ENCODE measurements around the gene USP36.
"Not testable (repeated sequence)": the region's sequence is repeated elsewhere in the genome, so short reads cannot be mapped to it uniquely, and the experiment has no call there.

The USP36 gene

GRCh38 chr17:78766225-78766624 lies 74.4 kb downstream of the USP36 start:
- DNase-seq (ENCODE audit: low spot score), result no peak

DNA sequence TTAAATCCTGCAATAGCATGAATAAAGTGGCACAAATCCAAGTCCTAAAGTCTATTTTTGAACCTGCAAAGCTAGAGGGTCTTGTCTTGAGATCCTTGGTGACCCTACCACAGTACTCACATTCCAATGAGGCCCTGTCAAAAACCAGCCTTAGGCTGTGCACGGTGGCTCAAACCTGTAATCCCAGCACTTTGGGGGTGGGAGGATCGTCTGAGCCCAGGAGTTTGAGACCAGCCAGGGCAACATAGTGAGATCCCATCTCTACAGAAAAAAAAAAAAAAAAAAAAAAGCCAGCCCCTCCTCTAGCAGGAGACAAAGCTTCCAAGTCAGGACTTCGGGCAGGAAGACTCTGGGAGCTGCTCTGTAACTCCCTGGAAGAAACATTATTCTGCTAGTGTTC lies 74.8 kb downstream of the USP36 start:
- DNase-seq (ENCODE audit: low spot score), result no peak

DNA sequence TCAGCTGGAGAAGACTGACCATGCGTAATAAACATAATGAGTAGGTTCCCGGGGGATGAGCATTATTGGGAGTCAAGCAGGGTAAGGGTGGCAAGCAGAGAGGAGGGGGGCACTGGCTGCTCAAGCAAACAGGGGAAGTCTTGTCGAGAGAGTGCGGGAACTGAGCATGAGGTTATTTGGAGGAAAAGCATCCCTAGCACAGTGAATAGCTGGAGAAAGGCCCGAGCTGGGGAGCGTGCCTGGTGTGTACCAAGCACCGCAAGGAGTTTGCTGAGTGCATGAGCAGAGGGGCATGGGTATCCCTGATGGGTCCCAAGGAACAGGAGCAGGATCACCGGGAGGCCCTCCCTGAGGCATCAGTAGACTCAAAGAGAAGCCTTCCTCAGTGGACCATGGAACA lies 75.7 kb downstream of the USP36 start:
- DNase-seq (ENCODE audit: low spot score), result no peak

GRCh38 chr17:78763561-78763960 lies 77.1 kb downstream of the USP36 start:
- DNase-seq (ENCODE audit: low spot score), result no peak

DNA sequence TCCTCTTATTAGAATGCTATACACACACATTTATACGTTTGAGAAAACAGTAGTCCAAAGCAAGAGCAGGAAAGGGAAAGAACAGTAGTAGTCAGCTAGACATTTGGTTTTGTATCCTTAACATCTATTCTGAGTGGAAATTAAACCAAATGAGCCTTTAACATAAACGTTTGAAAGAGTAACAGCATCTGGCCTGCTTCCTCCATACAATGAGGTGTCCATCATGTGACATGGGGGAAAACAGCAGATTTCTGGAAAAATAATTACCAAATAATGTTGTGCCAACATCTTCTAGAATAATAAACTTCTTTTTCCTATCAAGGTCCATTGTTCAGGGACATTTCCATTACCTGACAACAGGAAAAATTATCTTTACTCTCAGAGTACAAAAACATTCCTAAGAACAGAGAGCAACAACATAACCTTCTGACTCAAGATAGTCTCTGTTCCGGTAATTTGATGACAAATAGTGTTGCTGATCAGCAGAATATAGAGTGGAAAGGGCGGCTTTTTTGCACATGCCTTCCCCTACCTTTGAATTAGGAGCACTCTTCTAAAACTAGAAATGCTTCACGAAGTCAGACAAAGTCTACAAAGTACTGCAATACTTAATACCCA lies 78.7 kb downstream of the USP36 start:
- DNase-seq (ENCODE audit: low spot score), result no peak

DNA sequence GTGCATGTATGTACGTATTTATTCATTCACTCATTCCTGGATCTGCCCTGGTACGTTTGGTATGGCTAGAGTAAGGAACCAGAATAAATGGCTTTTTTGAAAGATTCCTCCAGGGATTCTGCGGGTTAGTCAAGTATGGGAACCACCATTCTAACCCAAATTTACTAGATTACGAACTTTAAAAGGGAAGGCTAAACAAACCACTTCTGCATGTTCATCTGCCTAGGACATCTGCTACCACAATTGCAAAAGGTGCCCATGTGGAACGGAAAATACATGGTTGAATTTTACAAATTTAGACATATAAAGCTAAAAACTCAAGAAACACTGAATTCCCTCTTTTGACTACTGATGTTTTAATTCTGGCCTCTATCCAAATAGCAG lies 80.7 kb downstream of the USP36 start:
- no peak for DNase-seq (ENCODE audit: low spot score)

DNA sequence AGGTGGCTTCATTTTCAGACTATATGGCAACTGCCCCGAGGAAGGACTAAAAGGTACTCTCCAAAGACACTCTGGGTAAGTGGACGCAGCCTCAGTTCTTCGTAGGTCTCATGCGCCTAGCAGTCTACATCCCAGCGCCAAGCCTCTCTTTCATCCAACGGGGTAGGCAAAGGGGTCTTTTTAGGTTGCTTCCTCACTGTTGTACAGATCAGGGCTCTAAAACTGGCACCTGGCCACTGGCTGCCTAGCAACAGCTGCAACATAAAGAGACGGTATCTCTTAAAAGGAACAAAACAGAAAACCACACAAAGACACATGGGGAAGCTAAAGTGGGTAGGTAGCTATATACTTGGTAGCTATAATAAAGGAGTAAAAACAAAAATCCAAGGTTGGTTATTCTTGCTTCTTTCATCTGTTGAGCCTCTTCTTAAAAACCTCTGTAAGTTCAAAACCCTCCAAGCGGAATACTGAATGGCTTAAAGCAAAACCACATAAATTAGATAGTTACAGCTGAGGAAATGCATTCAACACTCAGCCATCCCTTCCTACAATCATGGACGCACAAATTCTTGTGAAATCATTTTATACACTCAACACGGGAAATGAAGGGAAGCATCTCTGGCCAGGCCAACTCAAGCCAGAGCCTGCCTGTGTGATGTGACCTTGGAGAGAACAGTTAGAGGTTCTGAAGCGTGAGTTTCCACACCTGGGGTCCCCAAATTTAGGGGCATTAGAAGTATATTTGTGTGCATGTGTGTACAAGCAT lies 81.2 kb downstream of the USP36 start:
- peak; percentile 81 for DNase-seq (ENCODE audit: low spot score)

DNA sequence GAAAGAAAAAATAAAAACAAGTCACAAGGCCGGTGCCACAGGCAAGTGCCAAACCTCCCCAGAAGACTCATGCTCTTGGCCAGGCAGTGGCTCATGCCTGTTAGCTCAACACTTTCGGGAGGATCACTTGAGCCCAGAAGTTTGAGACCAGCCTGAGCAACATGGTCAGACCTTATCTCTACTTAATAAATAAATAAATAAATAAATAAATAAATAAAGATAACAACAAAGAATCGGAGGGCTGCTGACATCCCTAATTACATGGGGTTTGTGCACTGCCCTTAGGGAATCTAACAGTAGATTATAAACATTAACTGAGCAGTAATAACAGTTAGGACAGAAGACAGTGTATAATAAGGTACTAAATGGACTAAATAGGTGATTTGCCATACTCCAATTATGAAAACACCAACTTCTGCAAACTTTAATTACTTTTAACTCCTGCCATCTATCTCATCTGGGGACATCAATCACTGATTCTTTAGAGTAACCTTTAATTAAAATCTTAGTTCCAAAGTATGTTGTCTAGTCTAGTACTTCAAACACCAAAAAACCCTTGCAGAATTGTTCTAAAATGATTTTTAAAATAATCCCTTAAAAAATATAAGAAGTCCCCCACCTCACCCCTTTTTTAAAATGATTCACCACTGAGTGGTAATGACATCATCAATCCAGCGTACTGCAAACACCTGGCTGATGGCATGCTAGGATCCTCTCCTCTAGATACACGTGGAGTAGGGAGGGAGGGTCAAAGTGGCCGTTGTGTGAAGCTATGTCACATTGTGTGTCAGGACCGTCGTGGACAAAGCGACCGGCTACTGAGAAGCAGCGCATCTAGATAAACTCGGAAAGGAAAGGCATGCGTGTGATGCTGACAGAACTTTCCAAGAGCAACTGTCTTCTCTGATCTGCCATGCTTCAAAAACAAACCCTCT lies 87.0 kb downstream of the USP36 start:
- DNase-seq (ENCODE audit: low spot score), result peak; percentile 24

GRCh38 chr17:78751447-78752161 lies 89.0 kb downstream of the USP36 start:
- no peak for DNase-seq (ENCODE audit: low spot score)

DNA sequence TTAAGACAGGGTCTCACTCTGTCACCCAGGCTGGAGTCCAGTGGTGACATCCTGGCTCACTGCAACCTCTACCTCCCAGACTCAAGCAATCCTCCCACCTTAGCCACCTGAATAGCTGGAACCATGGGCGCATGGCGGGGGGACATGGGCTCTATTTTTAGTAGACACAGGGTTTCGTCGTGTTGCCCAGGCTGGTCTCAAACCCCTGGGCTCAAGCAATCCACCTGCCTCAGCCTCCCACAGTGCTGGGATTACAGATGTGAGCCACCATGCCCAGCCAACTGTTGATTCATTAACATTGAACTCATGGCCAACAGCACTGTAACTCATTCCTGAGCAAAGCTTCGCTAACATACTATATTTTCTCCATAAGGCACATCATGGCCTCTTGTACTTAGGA lies 89.6 kb downstream of the USP36 start:
- DNase-seq (ENCODE audit: low spot score), result not testable (repeated sequence)

DNA sequence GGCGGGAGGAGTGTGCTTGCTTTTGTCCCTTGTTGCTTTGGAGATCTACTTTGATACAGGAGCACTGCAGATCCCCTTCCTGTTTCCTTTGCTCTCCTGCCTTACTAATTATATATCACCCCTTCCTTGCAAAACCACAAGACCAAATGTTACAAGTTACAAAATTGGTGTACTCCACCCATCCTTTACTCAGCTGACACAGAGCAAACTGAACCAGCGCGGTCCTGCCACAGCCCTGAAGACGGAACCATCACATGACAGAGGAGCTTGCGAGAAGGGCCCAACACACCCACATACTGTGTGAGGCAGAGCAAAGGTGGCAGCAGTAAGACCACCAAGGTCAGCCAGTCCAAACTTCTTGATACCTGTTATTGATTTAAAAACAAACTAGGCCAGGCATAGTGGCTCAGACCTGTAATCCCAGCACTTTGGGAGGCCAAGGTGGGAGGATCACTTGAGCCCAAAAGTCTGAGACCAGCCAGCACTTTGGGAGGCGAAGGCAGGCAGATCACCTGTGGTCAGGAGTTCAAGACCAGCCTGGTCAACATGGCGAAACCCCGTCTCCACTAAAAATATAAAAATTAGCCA lies 91.8 kb downstream of the USP36 start:
- peak; percentile 87 for DNase-seq (ENCODE audit: low spot score)

GRCh38 chr17:78748048-78748729 lies 92.4 kb downstream of the USP36 start:
- DNase-seq (ENCODE audit: low spot score), result no peak

DNA sequence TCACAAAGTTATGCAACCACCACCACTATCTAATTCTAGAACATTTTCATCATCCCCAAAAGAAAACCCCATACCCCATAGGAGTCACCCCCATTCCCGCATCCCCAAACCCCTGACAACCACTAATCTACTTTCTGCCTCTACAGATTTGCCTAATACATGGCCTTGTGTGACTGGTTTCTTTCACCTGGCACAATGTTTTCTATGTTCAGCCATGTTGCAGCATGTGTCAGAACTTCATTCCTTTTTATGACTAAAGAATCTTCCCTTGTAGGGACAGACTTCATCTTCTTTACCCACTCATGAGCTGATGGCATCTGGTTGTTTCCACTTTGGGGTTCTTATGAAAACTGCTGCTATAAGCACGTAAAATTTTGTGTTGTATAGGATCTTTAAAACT lies 93.1 kb downstream of the USP36 start:
- DNase-seq (ENCODE audit: low spot score), result no peak

- DNase-seq (ENCODE audit: low spot score), result no peak
Observed at GRCh38 chr17:78746949-78747269, 93.7 kb downstream of the USP36 start.

- no peak for DNase-seq (ENCODE audit: low spot score)
Observed at GRCh38 chr17:78746263-78746948, 94.2 kb downstream of the USP36 start.

Data from CD4-positive, alpha-beta T cell treated with Interleukin-6 at 100 ng/mL for 8 hours (primary cell).